ENCODE measurements around the gene PINLYP.

Gene PINLYP

GRCh38 chr19:43620061-43621001 is 44.7 kb downstream of the PINLYP start:
- ATAC-seq = no peak
- no peak for TF ChIP-seq ESRRG (CRISPR knock-in tag; IDR thresholded peaks at IDR 0.05)
- 0 out of 2 replicates have a peak, but pooled peaks have one; percentile 36 for TF ChIP-seq ZFP3 (CRISPR knock-in tag; IDR thresholded peaks at IDR 0.05)

DNA sequence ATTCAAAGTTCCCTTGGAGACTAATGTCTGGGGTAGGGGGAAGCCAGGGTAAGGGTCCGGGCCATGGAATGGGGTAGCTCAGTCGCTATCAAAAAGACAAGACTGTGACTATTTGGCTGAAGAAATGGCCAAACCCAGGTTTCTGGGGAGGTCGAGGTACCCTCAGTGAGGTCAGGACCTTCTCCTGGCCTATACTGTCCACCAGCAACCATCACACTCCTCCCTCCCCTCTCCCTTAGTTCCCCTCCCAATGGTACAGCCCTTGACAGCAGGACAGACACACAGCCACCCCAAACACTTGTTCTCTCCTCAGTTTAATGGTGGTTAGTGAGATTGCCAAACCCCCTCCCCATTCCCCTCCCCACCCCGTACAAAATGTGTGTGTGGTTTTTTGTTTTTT is 46.5 kb downstream of the PINLYP start:
- no peak for TF ChIP-seq ZFP3 (CRISPR knock-in tag; IDR thresholded peaks at IDR 0.05)
- TF ChIP-seq ESRRG (CRISPR knock-in tag; IDR thresholded peaks at IDR 0.05) = no peak
- no peak for TF ChIP-seq ZC3H10 (CRISPR knock-in tag; IDR thresholded peaks at IDR 0.05)
- TF ChIP-seq ISL1 (CRISPR knock-in tag; IDR thresholded peaks at IDR 0.05) = no peak
- no peak for TF ChIP-seq OSR1 (CRISPR knock-in tag; IDR thresholded peaks at IDR 0.05)
- no peak for TF ChIP-seq ZNF70 (CRISPR knock-in tag; IDR thresholded peaks at IDR 0.05)

DNA sequence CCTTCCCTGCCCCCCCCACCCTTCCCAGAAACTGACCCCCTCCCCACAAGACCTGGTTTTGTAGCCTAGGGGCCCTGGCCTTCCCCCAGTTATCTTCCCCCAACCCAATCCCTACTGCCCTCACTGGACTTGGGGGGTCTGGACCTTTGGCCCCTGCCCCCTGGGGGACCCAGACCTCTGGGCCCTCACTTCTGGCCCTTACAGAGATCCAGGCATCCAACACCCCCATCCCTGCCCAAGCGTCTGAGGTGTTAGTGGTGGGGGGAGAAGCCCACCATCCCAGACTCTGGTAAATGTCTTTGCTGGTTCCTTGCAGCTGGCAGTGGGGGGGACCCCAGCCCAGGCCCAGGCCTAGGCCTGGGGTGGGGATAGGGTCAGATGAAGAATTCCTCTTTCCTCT is 47.4 kb downstream of the PINLYP start:
- no peak for TF ChIP-seq PPARA (CRISPR knock-in tag; IDR thresholded peaks at IDR 0.05; ENCODE audit: borderline replicate concordance)
- TF ChIP-seq CREB5 (CRISPR knock-in tag; IDR thresholded peaks at IDR 0.05; ENCODE audit: low read depth) = no peak
- no peak for TF ChIP-seq CSDC2 (CRISPR knock-in tag; IDR thresholded peaks at IDR 0.05)
- no peak for TF ChIP-seq TOX (CRISPR knock-in tag; IDR thresholded peaks at IDR 0.05; ENCODE audit: borderline replicate concordance)
- no peak for TF ChIP-seq ZNF565 (CRISPR knock-in tag; conservative IDR thresholded peaks at IDR 0.05; ENCODE audit: low read depth)
- no peak for TF ChIP-seq BACH2 (CRISPR knock-in tag; IDR thresholded peaks at IDR 0.05; ENCODE audit: borderline replicate concordance)
- TF ChIP-seq ARNTL (CRISPR knock-in tag; IDR thresholded peaks at IDR 0.05; ENCODE audit: borderline replicate concordance, low read depth) = no peak
- ATAC-seq = no peak

More for the DNA sequence above, 46.5 kb downstream of the PINLYP start:
- ATAC-seq = no peak

DNA sequence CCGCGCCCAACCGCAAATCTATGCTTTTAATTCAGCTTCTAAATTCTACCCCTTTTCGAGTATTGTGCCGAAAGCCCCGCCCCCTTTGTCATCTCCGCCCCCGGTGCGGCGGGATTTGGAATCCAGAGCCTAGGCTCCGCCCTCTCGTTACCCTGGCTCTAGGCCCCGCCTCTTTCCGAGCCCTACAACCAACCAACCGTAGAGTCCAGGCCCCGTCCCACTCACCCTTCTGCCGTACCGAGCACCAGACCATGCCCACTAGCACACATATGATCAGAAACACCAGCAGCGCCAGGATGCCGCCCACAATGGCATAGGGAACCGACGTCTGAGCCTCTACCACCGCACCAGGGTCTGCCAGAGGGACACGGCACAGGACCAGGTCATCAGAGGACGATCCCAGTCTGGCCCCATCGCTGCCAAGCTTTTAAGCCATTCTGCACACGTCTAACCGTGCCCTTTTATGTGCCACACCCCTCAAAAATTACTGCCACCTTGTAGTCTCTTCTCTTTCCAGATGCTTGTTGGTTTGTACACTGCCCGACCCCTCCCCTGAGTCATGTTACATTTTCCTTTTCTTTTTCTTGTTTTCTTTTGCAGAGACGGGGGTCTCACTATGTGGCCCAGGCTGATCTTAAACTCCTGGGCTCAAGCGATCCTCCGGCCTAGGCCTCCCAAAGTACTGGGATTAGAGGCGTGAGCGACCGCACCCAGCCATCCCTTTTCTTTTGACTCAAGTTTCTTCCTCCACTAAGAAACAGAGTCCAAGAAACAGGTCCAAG is 48.5 kb downstream of the PINLYP start:
- no peak for TF ChIP-seq ZFP30 (CRISPR knock-in tag; IDR thresholded peaks at IDR 0.05)
- TF ChIP-seq ZFP3 (CRISPR knock-in tag; IDR thresholded peaks at IDR 0.05) = no peak
- no peak for TF ChIP-seq PPARA (CRISPR knock-in tag; IDR thresholded peaks at IDR 0.05; ENCODE audit: borderline replicate concordance)
- TF ChIP-seq POU6F1 (CRISPR knock-in tag; IDR thresholded peaks at IDR 0.05; ENCODE audit: borderline replicate concordance, low read depth) = no peak
- no peak for TF ChIP-seq RARB (CRISPR knock-in tag; IDR thresholded peaks at IDR 0.05)
- TF ChIP-seq OSR1 (CRISPR knock-in tag; IDR thresholded peaks at IDR 0.05) = no peak
- no peak for TF ChIP-seq GLIS3 (CRISPR knock-in tag; IDR thresholded peaks at IDR 0.05)
- no peak for TF ChIP-seq ARNTL (CRISPR knock-in tag; IDR thresholded peaks at IDR 0.05; ENCODE audit: borderline replicate concordance, low read depth)
- TF ChIP-seq CSRNP3 (CRISPR knock-in tag; IDR thresholded peaks at IDR 0.05) = no peak
- no peak for TF ChIP-seq TOX (CRISPR knock-in tag; IDR thresholded peaks at IDR 0.05; ENCODE audit: borderline replicate concordance)
- no peak for TF ChIP-seq CSDC2 (CRISPR knock-in tag; IDR thresholded peaks at IDR 0.05)
- TF ChIP-seq, protein P1, sequence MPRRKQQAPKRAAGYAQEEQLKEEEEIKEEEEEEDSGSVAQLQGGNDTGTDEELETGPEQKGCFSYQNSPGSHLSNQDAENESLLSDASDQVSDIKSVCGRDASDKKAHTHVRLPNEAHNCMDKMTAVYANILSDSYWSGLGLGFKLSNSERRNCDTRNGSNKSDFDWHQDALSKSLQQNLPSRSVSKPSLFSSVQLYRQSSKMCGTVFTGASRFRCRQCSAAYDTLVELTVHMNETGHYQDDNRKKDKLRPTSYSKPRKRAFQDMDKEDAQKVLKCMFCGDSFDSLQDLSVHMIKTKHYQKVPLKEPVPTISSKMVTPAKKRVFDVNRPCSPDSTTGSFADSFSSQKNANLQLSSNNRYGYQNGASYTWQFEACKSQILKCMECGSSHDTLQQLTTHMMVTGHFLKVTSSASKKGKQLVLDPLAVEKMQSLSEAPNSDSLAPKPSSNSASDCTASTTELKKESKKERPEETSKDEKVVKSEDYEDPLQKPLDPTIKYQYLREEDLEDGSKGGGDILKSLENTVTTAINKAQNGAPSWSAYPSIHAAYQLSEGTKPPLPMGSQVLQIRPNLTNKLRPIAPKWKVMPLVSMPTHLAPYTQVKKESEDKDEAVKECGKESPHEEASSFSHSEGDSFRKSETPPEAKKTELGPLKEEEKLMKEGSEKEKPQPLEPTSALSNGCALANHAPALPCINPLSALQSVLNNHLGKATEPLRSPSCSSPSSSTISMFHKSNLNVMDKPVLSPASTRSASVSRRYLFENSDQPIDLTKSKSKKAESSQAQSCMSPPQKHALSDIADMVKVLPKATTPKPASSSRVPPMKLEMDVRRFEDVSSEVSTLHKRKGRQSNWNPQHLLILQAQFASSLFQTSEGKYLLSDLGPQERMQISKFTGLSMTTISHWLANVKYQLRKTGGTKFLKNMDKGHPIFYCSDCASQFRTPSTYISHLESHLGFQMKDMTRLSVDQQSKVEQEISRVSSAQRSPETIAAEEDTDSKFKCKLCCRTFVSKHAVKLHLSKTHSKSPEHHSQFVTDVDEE (CRISPR knock-in tag; IDR thresholded peaks at IDR 0.05) = no peak
- TF ChIP-seq PATZ1 (CRISPR knock-in tag; IDR thresholded peaks at IDR 0.05; ENCODE audit: borderline replicate concordance) = no peak
- TF ChIP-seq CREB5 (CRISPR knock-in tag; IDR thresholded peaks at IDR 0.05; ENCODE audit: low read depth) = no peak
- no peak for TF ChIP-seq ZNF8 (CRISPR knock-in tag; IDR thresholded peaks at IDR 0.05)
- TF ChIP-seq ZNF565 (CRISPR knock-in tag; conservative IDR thresholded peaks at IDR 0.05; ENCODE audit: low read depth) = no peak
- no peak for TF ChIP-seq ESRRG (CRISPR knock-in tag; IDR thresholded peaks at IDR 0.05)
- TF ChIP-seq ZNF70 (CRISPR knock-in tag; IDR thresholded peaks at IDR 0.05) = no peak
- no peak for TF ChIP-seq BACH2 (CRISPR knock-in tag; IDR thresholded peaks at IDR 0.05; ENCODE audit: borderline replicate concordance)
- no peak for TF ChIP-seq TCF4 (CRISPR knock-in tag; IDR thresholded peaks at IDR 0.05; ENCODE audit: borderline replicate concordance)
- no peak for ATAC-seq
